NK-92 (cell line): Measurements from ENCODE around the gene JCAD.
"Not testable (repeated sequence)": the region's sequence is repeated elsewhere in the genome, so short reads cannot be mapped to it uniquely, and the experiment has no call there.

Experiments
- DNase-seq: peaks from one replicate; lab custom pipeline; 2025; ENCODE audit not compliant: unreplicated experiment; lab: John Stamatoyannopoulos, UW

JCAD gene

GRCh38 chr10:29991382-29991781, 68.0 kb downstream of the JCAD start:
- DNase-seq: no peak

- no peak for DNase-seq
Measured at GRCh38 chr10:29987471-29987870, 71.9 kb downstream of the JCAD start.

- no peak for DNase-seq
Measured at GRCh38 chr10:29982997-29983648, 76.3 kb downstream of the JCAD start.

GRCh38 chr10:29981510-29981909, 77.9 kb downstream of the JCAD start:
- no peak for DNase-seq

- no peak for DNase-seq
Measured at GRCh38 chr10:29980084-29980483, 79.3 kb downstream of the JCAD start.

GRCh38 chr10:29979421-29979779, 80.0 kb downstream of the JCAD start:
- DNase-seq: not testable (repeated sequence)

GRCh38 chr10:29977171-29977570, 82.2 kb downstream of the JCAD start:
- DNase-seq: no peak

- no peak for DNase-seq
Measured at GRCh38 chr10:29976134-29976533, 83.3 kb downstream of the JCAD start.

GRCh38 chr10:29974773-29975172, 84.6 kb downstream of the JCAD start:
- no peak for DNase-seq

GRCh38 chr10:29973921-29974320, 85.5 kb downstream of the JCAD start:
- DNase-seq: no peak

GRCh38 chr10:29970576-29970975, 88.8 kb downstream of the JCAD start:
- no peak for DNase-seq

- no peak for DNase-seq
Measured at GRCh38 chr10:29970012-29970396, 89.4 kb downstream of the JCAD start.

- DNase-seq: no peak
Measured at GRCh38 chr10:29969255-29970011, 90.0 kb downstream of the JCAD start.

GRCh38 chr10:29968585-29968984, 90.8 kb downstream of the JCAD start:
- DNase-seq: no peak

- DNase-seq: no peak
Measured at GRCh38 chr10:29966269-29966668, 93.1 kb downstream of the JCAD start.
